Calu3 (cell line): ENCODE data around the gene SRGAP2B. TPM values are rescaled to one million over a fixed set of nuclear protein-coding genes. Genes with fewer than 3 reads are reported as not detected.
"Not testable (repeated sequence)": the region's sequence is repeated elsewhere in the genome, so short reads cannot be mapped to it uniquely, and the experiment has no call there.

ENCODE experiments used
- BruUV-seq: library from RNA; stranded (reverse); fragments of 400-500 nt; replicated peaks from 2 replicates; lab custom pipeline; 2021; lab: Mats Ljungman, UMichigan
- CTCF ChIA-PET: fragments of 300-600 bp; sonication (Branson Sonifier 250); formaldehyde crosslinking; loops from one replicate; lab custom pipeline; 2022; ENCODE audit warnings: antibody characterized with exemption; lab: Charles Lee
- DNase-seq: peaks from one replicate; pipeline ENCODE4 v3.0.0; 2022
- H3K27ac Mint-ChIP-seq: one replicate; pipeline ENCODE4 v1.8.0; 2022; ENCODE audit warnings: mixed read lengths; ENCODE audit not compliant: unreplicated experiment
- H3K27me3 Mint-ChIP-seq: one replicate; pipeline ENCODE4 v1.8.0; 2022; ENCODE audit warnings: mixed read lengths; ENCODE audit not compliant: unreplicated experiment
- H3K36me3 Mint-ChIP-seq: one replicate; pipeline ENCODE4 v1.8.0; 2022; ENCODE audit warnings: mild to moderate bottlenecking, moderate library complexity, mixed read lengths; ENCODE audit not compliant: insufficient read depth, unreplicated experiment
- H3K4me1 Mint-ChIP-seq: one replicate; pipeline ENCODE4 v1.8.0; 2022; ENCODE audit warnings: mild to moderate bottlenecking, low read depth, mixed read lengths; ENCODE audit not compliant: unreplicated experiment
- H3K4me3 Mint-ChIP-seq: one replicate; pipeline ENCODE4 v1.8.0; 2022; ENCODE audit warnings: mild to moderate bottlenecking, low read depth, moderate library complexity, mixed read lengths; ENCODE audit not compliant: unreplicated experiment
- H3K9me3 Mint-ChIP-seq: one replicate; pipeline ENCODE4 v1.8.0; 2022; ENCODE audit warnings: low read depth, mixed read lengths; ENCODE audit not compliant: unreplicated experiment
- intact Hi-C: fragments of 100-400 bp; cut with micrococcal nuclease; formaldehyde crosslinking; loops from one replicate; pipeline ENCODE4 v1.10.0; 2022; ENCODE audit not compliant: unreplicated experiment
- total RNA-seq: library from RNA; stranded (reverse); gene quantifications from 2 replicates; pipeline ENCODE4 v1.2.3, GENCODE V29; 2022

SRGAP2B gene
- total RNA-seq, 1 experiment from 2014 or later: 34.9 TPM

DNA sequence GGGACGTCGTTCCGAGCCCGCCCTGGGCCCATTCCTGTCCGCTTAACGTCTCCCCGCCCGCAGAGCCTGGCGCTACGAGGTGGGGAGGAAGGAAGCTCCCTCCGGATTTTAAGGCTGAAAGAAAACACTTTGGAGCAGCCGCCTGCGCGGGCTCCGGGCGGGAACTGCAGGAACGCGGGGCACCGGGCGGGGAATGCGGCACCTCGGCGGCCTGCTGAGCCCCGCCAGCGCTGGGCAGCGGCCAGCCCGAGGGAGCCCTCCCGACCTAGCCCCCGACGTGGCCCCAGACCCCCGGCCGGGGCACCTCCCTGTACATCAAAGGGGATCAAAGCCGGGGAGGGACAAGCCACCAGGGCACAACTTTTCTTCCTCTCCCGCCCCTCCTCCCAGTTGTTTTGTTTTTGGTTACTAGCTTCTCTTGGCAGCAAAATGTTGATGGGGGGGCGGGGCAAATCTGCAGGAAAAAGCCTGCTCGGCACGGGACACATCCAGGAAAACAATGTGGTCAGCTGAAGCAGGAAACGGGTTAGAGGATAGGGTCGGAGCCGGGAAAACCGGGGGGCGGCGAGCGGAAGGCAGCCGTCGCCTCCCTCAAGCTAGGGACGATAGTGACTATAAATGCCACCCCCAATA is 1.5 kb downstream of the SRGAP2B start:
- H3K27me3 Mint-ChIP-seq, CTCF ChIA-PET, H3K36me3 Mint-ChIP-seq, H3K9me3 Mint-ChIP-seq, BruUV-seq, intact Hi-C loops, H3K4me1 Mint-ChIP-seq: not testable (repeated sequence)
- Mint-ChIP-seq H3K27ac (peak overlapping the region; percentile 58), H3K4me3 (peak overlapping the region; percentile 62)
- DNase-seq: peak; percentile 13

DNA sequence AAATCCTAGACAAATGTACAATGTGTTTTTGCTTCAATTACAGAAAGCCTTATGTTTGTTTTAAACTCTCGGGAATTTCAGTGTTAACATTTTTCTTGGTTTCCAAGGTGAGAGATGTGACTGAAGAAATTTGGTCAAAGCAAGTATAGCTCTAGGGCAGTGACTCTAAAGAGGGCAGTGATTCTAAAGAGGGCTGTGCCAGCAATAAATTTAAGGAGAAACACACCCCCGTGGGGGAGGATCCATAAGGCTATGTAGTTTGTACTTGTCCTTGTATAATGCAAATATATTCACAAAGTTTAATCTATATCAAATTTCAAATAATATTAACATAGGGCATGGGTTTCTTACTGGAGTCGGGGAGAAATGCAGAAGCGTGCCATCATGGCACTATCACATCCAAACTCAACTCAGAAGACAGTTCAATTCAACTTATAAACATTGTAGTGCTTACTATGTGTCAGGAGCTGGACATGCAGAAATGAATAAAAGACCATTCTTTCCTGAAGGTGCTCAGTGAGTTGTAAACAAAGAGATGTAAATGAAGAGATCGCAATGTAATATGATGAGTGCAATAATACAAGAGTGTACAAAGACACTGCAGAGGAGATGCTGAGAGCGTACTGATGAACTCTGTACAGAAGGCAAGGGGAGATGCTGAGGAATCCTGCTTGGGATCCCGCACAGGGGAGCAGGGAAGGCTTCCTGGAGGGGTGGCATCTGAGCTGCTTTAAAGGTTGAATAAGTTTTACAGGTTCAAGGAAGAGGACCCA is 12.5 kb downstream of the SRGAP2B start:
- H3K27me3 Mint-ChIP-seq, H3K4me3 Mint-ChIP-seq, CTCF ChIA-PET, H3K27ac Mint-ChIP-seq, BruUV-seq, H3K4me1 Mint-ChIP-seq, DNase-seq, H3K9me3 Mint-ChIP-seq, H3K36me3 Mint-ChIP-seq, intact Hi-C loops: not testable (repeated sequence)

DNA sequence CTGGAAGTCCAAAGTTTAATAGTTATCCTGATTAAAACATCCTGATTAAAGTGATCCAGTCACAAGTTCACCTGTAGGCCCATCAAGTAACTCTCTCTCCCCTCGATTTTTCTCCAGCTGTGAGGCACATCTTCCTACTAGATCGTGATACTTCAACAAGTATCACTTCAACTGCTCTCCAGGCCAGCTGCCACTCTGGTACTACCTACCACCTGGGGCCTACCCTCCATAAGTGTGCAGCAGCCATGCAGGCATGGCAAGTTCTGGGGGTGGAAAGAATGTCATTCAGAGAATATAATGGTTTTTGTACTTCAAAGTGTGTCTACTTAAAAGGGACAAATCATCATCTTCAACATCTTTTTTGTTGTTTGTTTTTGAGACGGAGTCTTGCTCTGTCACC is 14.9 kb downstream of the SRGAP2B start:
- H3K4me1 Mint-ChIP-seq, H3K27ac Mint-ChIP-seq, CTCF ChIA-PET, H3K4me3 Mint-ChIP-seq, DNase-seq, H3K36me3 Mint-ChIP-seq, H3K9me3 Mint-ChIP-seq, intact Hi-C loops, BruUV-seq, H3K27me3 Mint-ChIP-seq: not testable (repeated sequence)

DNA sequence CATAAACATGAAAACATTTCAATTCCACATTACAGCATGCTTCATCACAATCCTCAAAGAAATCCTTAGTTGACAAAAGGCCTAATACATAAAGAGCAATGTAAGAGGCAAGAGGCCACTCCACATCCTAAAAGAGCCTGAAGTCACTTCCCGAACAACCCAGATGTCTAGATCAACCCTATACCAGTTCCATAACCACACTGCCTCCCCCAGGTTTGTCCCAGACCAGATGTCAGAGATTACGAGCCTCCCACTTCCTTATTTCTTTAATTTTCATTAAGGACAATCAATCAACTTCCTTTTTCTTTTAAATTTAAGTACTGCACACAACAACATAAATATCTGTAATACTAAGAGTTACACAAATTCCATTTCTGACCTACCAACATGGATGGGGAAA is 15.4 kb downstream of the SRGAP2B start:
- H3K27me3 Mint-ChIP-seq, intact Hi-C loops, H3K36me3 Mint-ChIP-seq, DNase-seq, H3K9me3 Mint-ChIP-seq, CTCF ChIA-PET, H3K27ac Mint-ChIP-seq, BruUV-seq, H3K4me1 Mint-ChIP-seq, H3K4me3 Mint-ChIP-seq: not testable (repeated sequence)

DNA sequence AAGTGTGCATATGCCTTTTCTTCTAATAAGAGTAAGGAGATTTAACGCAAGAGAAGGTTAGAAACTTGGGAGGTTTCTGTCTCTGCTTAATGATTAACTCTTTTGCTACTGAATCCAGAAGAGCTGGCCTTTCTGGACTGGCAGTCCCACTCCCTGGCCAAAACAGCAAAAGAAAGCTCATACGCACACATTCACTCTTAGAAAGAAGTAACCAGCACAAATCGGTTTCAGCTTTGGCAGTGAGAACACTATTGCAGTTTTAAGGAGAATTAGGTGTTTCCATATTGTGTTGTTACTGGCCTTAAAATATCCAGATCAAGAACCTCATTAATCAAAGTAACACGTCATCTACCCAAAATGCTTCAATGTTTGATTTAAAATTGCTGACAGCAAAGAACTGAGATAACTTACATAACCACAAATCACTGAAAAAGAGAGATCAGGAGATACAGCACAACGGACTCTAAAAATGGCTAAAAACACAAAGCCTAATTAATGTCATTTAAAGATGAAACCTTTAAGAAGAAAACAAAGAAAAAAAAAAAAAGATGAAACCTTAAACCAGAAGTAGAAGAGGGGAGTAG is 16.2 kb downstream of the SRGAP2B start:
- intact Hi-C loops, BruUV-seq, H3K27me3 Mint-ChIP-seq: not testable (repeated sequence)

DNA sequence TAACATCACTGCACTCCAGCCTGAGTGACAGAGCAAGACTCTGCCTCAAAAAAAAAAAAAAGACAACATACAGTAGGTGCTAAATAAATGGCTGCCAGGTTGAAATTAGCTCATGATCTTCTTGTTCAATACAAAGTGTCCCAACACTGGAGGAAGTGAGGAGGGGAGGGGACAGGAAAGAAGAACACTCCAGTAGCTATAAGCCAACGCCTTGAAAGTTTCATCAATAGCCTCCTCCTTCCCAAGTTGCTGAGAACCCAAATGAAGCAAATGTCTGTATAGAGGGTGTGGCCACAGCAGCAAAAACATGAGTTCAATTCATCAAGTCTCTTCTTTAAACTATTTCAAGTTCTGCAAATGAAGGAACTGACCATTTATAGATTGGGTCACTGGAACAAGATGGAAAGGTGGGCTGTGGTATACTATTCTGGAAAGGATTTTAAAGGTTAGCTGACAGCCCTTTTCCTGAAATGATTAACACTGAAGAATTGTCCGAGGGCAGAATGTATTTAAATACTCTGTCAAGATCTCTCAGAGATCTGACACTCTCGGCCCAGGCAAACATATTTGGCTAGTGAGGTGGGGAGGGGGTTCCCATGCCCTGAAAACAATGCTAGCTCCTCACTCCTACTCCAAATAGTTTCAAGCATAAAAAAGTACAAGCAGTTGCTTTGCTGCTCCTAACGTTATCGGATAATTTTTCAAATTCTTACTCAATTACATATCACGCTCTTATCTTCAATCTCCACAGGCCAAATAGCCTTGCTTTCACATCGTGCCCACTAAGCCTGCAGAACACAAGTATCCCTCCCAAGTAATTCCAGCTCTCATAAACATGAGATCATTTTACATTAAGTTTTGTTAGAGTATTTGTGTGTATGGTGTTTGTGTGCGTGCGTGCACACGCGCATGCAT is 17.0 kb downstream of the SRGAP2B start:
- DNase-seq, CTCF ChIA-PET, H3K9me3 Mint-ChIP-seq, H3K27me3 Mint-ChIP-seq, intact Hi-C loops, H3K27ac Mint-ChIP-seq, H3K4me3 Mint-ChIP-seq, H3K36me3 Mint-ChIP-seq, BruUV-seq, H3K4me1 Mint-ChIP-seq: not testable (repeated sequence)

More for the DNA sequence above, 16.2 kb downstream of the SRGAP2B start:
- CTCF ChIA-PET, H3K4me1 Mint-ChIP-seq, H3K36me3 Mint-ChIP-seq, H3K27ac Mint-ChIP-seq, H3K4me3 Mint-ChIP-seq, DNase-seq, H3K9me3 Mint-ChIP-seq: not testable (repeated sequence)

DNA sequence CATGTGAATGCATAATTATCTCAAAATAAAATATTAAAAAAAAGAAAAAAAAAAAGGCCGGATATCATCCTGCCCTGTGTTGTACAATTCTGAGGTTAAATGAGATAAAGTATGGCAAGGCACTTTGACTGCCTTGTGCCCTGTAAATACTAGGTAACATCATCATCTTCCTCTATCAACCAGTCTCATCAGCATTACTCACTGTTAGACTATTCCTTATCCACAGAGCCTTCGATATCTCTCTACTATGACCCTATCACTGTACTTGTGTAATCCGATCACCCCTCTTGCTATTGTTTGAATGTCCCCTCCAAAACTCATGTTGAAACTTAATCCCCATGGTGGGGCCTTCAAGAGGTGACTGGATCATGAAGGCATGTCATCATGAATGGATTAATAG is 18.3 kb downstream of the SRGAP2B start:
- H3K9me3 Mint-ChIP-seq, BruUV-seq, H3K4me1 Mint-ChIP-seq, CTCF ChIA-PET, intact Hi-C loops, H3K36me3 Mint-ChIP-seq, DNase-seq, H3K4me3 Mint-ChIP-seq, H3K27me3 Mint-ChIP-seq, H3K27ac Mint-ChIP-seq: not testable (repeated sequence)

DNA sequence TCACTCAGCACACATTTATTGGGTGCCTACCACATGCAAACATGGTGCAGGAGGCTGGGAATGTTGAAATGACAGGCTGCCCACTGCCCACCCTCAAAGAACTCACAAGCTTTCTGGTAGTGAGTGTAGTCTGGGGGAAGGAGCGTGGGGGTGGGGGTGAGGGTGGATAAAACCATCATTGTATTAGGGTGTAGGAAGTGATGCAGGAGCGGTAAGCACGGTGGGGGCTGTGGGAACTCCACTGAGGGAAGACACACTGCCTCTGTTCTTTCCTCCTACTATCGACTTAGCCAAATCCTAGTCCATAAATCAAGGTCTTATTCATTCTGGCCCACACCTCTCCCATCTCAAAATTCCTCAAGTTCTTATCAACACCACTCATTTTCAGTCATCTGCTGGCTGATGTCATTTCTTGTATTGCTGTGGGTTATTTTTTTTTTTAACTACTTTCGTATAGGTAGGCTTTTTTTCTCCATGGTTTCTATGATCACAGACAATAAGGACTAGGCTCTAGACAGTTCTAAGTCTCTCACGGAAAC is 21.0 kb downstream of the SRGAP2B start:
- H3K4me3 Mint-ChIP-seq, H3K27ac Mint-ChIP-seq, H3K36me3 Mint-ChIP-seq, BruUV-seq, H3K4me1 Mint-ChIP-seq, H3K9me3 Mint-ChIP-seq, H3K27me3 Mint-ChIP-seq, intact Hi-C loops, CTCF ChIA-PET, DNase-seq: not testable (repeated sequence)

DNA sequence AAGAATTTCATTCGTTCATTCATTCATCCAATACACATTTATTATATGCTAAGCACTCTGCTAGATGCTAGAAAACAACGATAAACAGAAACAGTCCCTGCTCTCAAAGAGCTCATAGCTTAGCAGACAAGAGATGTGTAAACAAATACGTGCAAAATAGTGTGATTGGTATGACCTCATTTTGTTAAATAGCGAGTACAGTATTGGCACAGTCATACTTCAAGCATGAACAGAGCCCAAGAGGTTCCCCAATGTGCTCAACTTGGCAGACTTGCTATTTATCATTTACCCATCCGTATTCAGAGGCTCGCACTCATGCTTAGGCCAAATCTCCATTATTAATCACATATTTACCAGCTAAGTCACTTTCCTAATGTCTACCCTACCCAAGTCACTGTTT is 23.6 kb downstream of the SRGAP2B start:
- intact Hi-C loops, H3K4me3 Mint-ChIP-seq, H3K27ac Mint-ChIP-seq, H3K36me3 Mint-ChIP-seq, H3K4me1 Mint-ChIP-seq, BruUV-seq, DNase-seq, H3K27me3 Mint-ChIP-seq, H3K9me3 Mint-ChIP-seq, CTCF ChIA-PET: not testable (repeated sequence)
